ENCODE measurements around the gene SLC25A23. TPM values are rescaled to one million over a fixed set of nuclear protein-coding genes. Genes with fewer than 3 reads are reported as not detected.
"Not testable (repeated sequence)": the region's sequence is repeated elsewhere in the genome, so short reads cannot be mapped to it uniquely, and the experiment has no call there.

SLC25A23 gene
- total RNA-seq, 1 donor from 2014 or later = 32.5 TPM

DNA sequence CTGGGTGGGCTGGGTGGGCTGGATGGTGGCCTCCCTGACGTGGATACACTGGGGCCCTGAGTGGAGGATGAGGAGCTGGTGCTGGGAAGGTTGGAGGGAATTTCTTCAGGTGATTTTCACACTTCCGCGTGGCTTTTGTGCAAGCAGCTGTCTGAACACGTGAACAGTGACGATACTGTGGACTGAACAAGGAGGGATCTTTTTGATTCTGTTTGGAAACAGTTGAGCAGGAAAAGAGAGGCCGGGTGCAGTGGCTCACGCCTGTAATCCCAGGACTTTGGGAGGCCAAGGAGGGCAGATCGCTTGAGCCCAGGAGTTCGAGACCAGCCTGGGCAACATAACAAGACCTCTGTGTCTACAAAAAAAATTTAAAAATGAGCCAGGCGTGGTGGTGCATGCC lies 57.5 kb downstream of the SLC25A23 start:
- DNase-seq (ENCODE audit: low read depth, low spot score) = no peak

DNA sequence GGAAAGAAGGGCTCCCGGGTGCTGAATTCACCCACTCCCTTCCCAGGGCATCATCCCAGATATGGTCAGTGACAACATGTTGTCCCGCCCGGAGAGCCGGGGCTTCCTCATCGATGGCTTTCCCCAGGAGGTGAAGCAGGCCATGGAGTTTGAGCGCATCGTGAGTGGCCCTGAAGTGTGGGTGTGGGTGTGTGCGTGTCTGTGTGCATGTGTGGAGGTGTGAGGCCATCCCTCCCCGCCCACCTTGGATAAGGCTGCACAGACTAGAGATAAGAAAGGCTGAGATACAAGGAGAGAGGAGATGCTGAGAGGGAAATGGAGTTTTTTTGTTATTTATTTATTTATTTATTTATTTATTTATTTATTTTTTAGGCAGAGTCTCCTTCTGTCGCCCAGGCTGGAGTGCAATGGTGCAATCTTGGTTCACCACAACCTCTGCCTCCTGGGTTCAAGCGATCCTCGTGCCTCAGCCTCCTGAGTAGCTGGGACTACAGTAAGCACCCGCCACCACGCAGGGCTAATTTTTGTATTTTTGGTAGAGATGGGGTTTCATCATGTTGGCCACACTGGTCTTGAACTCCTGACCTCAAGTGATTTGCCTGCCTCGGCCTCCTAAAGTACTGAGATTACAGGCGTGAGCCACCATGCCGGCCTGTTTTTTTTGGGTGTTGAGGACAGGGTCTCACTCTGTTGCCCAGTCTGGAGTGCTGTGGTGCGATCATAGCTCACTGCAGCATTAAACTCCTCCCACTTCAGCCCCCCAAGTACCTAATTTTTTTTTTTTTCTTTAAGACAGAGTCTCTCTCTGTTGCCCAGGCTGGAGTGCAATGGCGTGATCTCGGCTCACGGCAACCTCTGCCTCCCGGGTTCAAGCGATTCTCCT lies 59.3 kb downstream of the SLC25A23 start:
- DNase-seq (ENCODE audit: low read depth, low spot score) = not testable (repeated sequence)

DNA sequence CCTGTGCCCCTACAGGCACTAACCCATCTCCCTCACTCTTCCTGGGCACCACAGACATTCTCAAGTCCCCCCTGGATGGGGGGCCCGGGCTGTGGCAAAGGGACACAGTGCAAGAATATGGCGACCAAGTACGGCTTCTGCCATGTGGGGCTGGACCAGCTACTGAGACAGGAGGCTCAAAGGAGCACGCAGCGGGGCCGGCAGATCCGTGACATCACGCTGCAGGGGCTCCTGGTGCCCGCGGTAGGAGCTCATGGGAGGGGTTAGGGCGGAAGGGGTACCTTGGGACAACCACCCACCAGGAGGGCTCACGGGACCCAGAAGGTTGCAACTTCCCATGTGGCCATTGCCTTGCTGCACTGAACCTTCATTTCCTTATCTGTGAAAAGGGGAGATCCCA lies 63.3 kb downstream of the SLC25A23 start:
- DNase-seq (ENCODE audit: low read depth, low spot score) = no peak

DNA sequence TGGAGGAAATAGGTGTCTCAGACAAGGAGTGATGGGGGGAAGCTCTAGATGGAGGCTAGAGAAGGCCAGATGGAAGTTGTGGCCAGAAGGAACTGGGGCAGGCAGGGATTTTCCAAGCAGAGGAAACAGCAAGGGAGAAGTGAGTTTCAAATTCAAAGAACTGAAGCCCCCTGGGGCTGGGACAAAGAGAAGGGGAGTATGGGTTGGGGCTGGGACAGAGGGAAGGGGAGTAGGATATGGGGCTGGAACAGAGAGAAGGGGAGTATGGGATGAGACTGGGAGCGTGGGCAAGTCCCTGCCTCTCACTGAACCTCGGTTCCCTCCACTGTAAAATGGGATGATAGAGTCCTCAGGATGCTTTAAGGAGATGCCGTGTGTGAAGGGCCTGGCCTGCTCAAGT lies 64.8 kb downstream of the SLC25A23 start:
- DNase-seq (ENCODE audit: low read depth, low spot score) = no peak

DNA sequence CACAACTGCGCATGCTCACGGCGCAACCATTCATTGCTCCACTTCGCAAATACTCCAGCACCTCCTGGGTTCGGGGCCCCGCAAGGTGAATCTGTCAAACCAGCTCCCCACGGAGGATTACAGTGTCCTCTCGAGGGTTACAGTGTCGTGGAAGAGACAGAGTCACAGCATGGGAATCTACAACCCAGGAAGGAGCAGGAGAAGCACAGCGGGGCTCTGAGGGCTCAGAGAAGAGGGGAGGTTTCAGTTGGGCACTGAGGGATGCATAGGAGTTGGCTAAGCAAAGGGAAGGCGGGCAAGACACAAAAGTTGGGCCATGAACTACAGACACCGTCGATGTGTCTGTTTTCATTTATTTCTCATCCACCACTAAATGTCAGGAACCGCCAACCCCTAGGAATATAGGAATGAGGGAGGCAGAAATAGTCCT lies 65.6 kb downstream of the SLC25A23 start:
- DNase-seq (ENCODE audit: low read depth, low spot score) = no peak

DNA sequence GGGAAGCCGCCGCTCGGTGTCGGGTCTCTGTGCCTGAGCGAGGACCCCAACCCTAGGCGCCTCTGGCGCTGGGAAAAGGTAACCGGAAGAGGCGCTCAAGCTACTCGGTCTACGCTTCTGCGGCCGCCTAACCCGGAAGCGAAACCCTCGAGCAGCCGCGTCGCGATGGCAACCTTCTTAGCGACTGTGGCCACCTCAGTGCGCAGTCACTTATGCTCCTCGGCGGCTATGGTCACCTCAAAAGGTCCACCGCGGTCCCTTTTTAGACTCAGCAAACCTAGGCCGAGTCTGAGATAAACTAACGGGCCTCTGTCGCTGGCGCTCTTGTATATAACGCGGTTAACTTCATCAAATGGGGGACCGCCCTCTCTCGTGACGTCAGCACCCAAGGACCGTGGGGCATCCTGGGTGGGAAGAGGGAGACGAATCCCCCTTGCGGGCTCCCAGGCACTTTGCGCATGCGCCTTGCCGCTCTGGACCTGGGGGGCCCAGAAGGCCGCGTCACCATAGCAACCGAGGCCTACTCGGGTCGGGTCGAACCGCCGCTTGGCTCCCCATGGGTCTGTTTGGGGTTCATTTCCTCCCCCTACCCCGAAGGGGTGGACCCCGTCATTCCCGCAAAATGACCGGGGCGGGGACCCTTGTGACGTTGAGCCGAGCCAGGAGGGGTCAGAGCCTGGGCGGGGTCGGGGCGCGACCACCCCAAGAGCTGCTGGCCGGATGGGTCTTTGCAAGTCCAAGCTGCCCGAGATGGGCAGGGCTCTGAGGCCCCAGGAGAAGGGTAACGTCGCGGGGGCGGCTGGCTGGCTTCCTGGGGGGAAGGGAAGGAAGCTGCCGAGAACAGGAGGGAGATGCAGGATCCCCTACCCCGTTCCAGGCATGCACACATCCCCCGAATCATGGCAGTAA lies 66.3 kb downstream of the SLC25A23 start, which contains the start of gene GTF2F1:
Gene GTF2F1, minus strand, starts transcription at position 91 of the 909 bp plus-strand sequence. CDS start 169 bp downstream, outside the sequence.
- DNase-seq (ENCODE audit: low read depth, low spot score) = peak; percentile 67

DNA sequence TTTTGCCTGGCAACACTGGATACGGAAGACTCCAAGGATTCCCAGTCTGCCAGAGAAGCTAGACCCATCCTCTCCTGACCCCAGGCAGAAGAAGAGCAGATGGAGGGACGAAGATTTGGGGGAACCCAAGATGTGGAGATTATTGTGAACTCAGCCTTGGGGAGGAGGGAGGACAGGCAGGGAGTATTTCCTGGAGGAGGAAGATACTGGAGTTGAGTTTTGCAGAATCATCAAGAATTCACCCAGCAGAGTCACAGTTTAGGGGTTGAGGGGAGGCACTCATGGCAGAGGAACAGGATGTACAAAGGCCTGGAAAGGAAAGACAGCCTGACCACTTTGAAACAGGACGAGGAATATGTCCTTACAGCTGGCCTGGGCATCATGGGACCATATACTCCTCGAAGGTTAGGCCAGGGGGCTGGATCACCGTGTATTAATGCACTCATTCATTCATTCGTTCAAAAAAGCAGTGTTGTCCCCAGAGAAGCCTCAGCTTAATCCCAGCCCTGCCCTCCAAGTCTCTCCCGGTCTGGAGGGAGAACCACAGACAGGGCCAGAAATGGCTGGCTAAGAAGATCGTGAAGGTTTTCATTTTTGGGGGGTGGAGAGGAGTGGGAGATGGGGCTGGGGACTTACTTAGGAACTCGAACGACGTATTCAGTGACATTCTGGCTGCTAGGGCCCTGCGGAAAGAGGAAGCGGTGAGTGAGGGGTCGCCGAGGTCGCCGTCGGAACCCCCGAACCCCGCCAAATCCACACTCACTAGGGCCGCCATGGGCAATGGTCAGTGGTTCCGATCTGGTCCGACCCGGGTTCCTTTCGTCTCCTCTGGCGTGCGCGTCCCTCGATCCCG lies 67.1 kb downstream of the SLC25A23 start:
- DNase-seq (ENCODE audit: low read depth, low spot score) = no peak

Other genes starting within 250 kb of the SLC25A23 start
- 6.0 and 7.6 TPM in 2 replicates for gene MLLT1, start 179.8 kb downstream of the SLC25A23 start, total RNA-seq
- not detected in 2 replicates for gene ACER1, start 126.2 kb downstream of the SLC25A23 start, total RNA-seq
- gene CLPP, start 98.3 kb downstream of the SLC25A23 start, total RNA-seq = 66.8 and 68.6 TPM in 2 replicates
- 15.8 and 26.6 TPM in 2 replicates for gene ALKBH7, start 87.0 kb downstream of the SLC25A23 start, total RNA-seq
- 0.73 and 1.3 TPM in 2 replicates for gene PSPN, start 83.9 kb downstream of the SLC25A23 start, total RNA-seq
- 56.8 and 65.9 TPM in 2 replicates for gene GTF2F1, start 66.6 kb downstream of the SLC25A23 start, total RNA-seq
- 152 and 168 TPM in 2 replicates for gene KHSRP, start 35.0 kb downstream of the SLC25A23 start, total RNA-seq
- 0.07 TPM in 1 of 2 replicates, not detected in the other for gene SLC25A41, start 26.0 kb downstream of the SLC25A23 start, total RNA-seq
- 0.11 and 0.13 TPM in 2 replicates for gene CRB3, start 4.5 kb upstream of the SLC25A23 start, total RNA-seq
- gene DENND1C, start 22.0 kb upstream of the SLC25A23 start, total RNA-seq = not detected in 2 replicates
- gene TUBB4A, start 42.5 kb upstream of the SLC25A23 start, total RNA-seq = 0.26 TPM in 1 of 2 replicates, not detected in the other
- gene TNFSF9, start 71.2 kb upstream of the SLC25A23 start, total RNA-seq = 0.40 and 0.53 TPM in 2 replicates
- gene CD70, start 131.4 kb upstream of the SLC25A23 start, total RNA-seq = not detected in 2 replicates
- gene TNFSF14, start 210.4 kb upstream of the SLC25A23 start, total RNA-seq = not detected in 2 replicates

All from pulmonary artery endothelial cell (primary cell).